NCI-H524 (cell line): ENCODE results near the gene SPATA32.
A peak's percentile ranks its signal among the peaks of the same experiment; 100 is the strongest.

Experiments
- DNase-seq, 2 experiments: peaks; one replicate each; lab custom pipeline; 2025; lab: John Stamatoyannopoulos, UW

SPATA32 gene

GRCh38 chr17:45246861-45247428 lies 14.9 kb downstream of the SPATA32 start:
- DNase-seq, result peak; percentile 46 to 75

DNA sequence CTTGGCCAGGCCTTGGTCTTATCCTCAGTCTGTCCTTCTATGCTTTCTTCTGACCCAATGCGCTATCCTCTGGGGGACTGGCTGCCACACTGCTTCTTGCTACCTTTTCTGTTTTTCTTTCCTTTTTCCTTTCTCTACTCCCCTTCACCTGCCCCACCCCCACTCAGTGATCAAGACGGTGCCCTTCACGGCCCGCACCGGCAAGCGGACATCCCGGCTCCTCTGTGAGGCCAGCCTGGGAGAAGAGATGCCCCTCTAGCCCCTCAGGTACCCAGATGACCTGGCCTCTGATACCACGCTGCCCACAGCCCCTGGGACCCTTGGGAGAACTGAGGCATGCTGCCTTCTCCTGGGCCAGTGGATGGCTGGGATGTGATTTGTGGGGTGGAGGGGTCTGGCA lies 15.6 kb downstream of the SPATA32 start:
- no peak for DNase-seq

DNA sequence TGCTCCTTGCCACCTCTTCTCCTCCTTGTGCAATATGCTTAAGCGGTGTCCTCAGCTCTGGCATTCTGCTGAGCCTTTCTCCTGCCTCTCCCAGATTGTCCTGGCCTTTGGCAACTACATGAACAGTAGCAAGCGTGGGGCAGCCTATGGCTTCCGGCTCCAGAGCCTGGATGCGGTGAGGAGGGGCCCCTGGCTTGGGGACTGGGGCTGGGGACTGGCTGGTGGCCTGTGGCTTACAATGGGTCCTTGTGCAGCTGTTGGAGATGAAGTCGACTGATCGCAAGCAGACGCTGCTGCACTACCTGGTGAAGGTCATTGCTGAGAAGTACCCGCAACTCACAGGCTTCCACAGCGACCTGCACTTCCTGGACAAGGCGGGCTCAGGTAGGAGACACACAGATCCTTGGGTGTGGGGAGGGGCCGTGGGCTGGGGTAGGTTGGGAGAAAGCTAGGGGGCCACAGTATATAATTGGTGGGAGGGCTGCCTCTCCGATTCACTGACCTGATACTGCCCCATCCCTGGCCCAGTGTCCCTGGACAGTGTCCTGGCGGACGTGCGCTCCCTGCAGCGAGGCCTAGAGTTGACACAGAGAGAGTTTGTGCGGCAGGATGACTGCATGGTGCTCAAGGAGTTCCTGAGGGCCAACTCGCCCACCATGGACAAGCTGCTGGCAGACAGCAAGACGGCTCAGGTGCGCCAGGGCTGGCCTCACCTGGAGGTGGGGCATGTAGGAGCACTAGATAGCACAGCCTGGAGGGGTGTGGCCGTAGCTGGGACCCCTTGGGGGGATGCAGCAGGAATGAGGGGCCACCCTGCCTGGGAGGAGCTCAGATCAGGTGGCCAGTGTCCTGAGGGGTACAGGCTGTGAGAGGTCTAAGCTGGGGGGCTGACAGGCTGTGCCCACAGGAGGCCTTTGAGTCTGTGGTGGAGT lies 16.9 kb downstream of the SPATA32 start:
- no peak for DNase-seq

DNA sequence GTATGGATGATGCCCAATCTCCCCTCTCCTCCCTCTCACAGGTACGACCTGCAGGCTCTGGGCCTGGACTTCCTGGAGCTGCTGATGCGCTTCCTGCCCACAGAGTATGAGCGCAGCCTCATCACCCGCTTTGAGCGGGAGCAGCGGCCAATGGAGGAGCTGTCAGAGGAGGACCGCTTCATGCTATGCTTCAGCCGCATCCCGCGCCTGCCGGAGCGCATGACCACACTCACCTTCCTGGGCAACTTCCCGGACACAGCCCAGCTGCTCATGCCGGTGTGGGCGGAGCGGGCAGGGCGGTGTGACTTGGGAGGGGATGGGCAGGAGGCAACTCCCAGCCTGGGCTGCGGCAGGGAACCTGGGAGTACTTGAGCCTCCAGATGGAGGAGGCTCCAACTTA lies 18.1 kb downstream of the SPATA32 start:
- DNase-seq, result no peak

GRCh38 chr17:45242029-45242414 lies 19.9 kb downstream of the SPATA32 start:
- no peak for DNase-seq

GRCh38 chr17:45241328-45242028 lies 20.4 kb downstream of the SPATA32 start:
- DNase-seq, result peak; percentile 51 to 72

DNA sequence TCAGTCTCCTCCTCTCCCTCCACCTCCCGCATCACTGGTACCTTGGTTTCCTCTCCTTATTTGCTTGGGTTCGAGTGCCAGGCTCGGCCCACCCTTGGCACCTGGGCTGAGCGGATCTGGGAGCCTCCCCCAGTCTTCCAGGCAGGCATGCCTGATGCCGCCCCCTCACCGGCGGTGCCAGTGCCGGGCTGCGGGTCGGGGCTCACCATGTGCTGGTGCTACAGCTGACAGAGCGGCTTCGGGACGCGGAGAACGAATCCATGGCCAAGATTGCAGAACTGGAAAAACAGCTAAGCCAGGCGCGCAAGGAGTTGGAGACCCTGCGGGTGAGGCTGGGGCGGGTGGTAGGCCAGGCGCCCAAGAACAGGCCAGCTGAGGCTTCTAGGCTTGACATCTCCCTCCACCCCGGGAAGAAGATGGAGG lies 21.0 kb downstream of the SPATA32 start:
- no peak for DNase-seq

- no peak for DNase-seq
These were observed 23.6 kb downstream of the SPATA32 start for GRCh38 chr17:45238155-45238774.

- no peak for DNase-seq
These were observed 24.2 kb downstream of the SPATA32 start for GRCh38 chr17:45237686-45238085.

DNA sequence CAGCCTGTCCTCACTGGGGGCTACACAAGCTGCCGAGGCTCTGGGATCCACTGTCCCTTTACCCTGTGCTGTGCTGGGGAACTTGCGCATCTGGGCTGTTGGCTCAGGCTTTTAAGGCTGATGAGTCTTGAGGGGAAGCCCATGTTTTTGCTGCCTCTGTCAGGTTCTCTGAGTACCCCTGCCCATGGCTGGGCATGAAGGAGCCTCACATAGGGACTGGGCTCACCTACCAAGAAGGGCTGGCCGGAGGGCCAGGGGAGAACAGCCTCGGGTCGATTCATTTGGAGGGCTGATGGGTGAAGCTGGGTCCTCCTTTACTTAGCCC lies 25.6 kb downstream of the SPATA32 start:
- DNase-seq, result no peak

- peak; percentile 57 to 79 for DNase-seq
These were observed 26.2 kb downstream of the SPATA32 start for GRCh38 chr17:45235416-45236281.

DNA sequence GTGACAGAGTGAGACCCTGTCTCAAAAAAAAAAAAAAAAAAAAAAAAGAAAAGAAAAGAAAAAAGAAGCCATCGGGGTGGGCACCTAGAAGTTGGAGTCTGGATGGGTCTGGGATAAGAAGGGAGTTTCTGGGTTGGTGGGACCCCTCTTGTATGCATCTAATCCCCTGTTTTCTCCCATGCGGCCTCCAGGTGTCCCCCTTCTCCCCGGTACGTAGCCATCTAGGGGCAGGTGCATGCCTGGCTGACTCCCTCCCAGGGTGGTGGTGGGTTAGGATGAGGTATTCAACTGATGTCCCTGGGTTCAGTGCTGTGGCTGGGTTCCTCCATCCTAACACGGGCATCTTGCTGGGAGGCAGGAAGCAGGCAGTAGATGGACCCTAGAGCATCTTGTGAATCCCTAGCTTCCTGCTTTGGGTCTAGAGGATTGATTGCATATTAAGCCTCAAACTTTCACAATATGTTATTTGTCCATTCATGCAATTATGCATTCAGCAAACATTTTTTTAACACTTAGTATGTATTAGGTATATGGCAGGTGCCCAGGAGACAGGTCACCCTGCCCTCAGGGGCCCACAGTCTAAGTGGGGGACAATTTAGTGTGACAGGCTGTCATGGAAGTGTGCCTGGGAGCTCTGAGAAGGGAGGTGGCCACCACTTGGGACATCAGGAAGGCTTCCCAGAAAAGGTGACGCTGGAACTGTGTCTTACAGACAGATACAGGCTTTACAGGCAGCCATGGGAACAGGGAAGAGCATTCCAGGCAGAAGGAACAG lies 27.1 kb downstream of the SPATA32 start:
- peak; percentile 22 to 78 for DNase-seq

DNA sequence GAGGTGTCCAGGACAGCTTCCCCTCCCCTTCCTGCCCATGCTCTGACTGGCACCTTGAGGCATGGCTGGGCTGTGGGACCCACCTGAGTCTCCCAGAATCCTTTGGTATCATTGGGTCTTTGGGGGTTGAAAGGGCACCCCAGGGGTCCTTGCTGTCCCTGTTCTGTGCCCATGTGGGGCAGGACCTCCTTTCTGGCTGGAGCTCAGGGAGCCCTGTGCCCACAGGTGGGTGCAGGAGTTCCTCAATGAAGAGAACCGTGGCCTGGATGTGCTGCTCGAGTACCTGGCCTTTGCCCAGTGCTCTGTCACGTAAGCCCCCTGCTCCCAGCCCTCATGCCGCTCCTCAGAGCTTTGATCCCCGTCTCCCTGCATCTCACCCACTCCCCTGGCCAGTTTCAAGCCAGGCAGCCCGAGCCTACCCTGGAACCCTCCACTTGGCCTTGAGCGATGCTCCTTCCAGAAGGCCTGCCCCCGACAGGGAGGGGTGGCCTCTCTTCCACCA lies 28.4 kb downstream of the SPATA32 start:
- no peak for DNase-seq

DNA sequence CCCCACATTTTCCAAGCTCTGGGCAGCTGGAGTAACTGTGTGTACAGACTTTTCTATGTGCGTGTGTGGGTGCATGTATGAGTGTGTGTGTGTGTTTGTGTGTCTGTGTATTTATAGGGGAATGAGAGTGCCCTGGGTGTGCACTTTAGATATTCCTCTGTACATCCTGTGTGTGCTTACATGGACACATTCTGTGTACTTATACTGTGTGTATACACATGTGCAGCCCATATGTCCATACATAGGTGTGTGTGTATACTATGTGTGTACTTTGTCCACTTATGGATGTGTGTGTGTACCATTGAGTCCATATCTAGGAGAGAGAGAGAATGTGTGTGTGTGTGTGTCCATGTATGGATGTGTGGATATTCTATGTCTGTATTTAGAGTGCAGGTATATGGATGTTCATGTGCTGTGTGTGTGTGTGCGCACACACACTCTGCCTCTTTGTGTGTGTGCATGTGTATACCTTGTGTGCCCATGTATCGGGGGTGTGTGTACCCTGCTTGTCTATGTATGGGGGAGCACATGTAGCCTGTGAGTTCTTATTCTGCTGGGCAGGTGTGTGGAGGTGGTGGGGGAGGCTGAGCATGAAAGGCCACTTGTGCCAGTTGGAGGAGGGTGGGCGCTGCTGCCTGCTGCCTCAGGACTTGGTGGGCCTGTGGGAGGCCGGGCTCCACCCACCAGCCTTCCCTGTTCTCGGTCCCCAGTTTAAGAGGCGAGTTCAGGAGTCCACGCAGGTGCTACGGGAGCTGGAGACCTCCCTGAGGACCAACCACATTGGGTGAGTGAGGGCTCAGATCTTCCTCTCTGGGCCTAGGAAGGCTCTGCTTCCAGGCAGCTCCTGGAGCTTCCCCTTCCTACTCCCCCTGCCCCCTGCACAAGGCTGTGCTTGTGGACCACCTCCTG lies 29.1 kb downstream of the SPATA32 start:
- no peak for DNase-seq

- peak; percentile 84 to 90 for DNase-seq
These were observed 30.3 kb downstream of the SPATA32 start for GRCh38 chr17:45231481-45232116.

DNA sequence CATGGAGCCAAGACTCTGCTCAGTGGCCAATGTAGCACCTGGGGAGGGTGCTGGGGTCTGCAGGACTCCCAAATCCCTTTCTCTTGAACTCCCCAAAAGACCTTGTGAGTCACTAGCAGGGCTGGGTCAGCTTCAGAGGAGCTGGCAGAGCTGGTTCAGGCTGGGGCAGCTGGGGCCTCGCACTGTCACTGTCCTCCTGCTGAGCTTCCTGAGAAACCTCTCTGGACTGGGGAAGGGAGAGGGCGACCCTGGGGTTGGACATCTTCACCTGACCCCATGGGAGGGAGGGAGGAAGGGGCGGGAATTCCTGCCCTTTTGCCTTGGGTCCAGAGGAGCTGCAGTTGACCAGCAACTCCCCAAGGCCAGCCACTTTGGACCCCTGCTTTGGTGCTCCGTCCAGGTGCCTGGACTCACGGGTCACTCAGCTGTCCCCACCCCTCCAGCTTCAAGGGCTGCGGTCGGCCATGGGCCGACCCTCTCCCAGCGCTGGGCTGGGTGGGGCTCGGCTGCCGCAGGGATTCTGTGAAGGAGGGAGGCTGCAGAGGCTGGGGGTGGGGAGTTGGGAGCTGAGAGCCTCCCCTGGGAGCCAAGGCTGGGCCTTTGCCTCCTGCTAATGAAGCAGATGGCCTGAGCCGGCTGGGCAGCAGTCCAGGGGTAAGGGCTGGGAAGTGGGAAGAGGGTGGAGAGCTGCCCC lies 31.0 kb downstream of the SPATA32 start:
- DNase-seq, result peak; percentile 94 to 97

DNA sequence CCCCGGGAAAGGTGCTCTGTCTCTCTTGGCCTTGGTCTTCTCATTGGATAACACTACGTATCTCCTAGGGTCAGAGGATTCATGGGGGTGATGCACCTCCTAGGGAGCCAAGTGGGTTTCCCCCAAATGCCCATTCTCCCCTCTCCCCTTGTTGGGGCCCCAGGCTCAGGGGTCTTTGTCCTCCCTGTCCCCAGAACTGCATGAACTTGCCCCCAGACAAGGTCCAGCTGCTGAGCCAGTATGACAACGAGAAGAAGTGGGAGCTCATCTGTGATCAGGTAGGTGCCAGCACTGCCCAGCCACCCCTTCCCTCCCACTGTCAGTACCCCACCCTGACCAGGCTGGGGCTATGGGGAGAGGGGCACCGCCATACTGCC lies 31.5 kb downstream of the SPATA32 start:
- DNase-seq, result no peak

DNA sequence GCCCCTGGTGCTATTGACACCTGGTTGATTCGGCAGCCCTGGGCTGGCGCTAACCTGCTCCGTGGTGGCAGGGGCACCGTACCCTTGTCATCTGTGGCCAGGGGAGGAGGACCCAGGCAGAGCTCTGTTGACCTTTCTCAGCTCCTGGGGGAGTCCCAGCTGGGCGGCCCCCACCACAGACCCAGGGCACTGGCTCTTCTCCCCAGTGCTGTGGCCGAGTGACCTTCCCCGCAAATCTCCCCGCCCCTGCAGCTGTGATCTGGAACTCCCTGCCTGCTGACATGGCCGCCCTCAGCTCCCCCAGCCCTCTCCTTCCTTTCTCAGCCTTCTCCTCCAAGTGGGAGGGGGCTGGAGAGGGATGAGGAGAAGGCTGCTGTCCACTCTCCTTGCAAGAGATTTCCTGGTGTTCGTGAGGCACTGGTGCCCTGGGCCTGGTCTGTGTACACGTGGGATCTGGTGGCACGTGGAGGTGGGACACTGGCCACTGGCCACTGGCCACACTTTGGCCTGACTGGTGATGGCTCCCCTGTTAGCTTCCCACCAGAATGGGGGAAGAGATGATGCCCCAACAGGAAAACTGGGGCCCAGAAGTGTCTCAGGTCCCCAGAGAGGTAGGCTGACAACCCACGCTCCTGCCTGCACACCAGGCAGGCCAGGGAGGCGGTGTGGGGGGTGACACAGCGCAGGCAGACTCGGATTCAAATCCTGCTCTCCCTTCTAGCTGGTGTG lies 32.0 kb downstream of the SPATA32 start:
- no peak for DNase-seq
